PFSK-1 (cell line): Measurements from ENCODE around the gene GLIPR1.

Source experiments
- FOXP2 ChIP-seq: optimal IDR thresholded peaks from 2 replicates; pipeline ENCODE3; 2011; ENCODE audit warnings: borderline replicate concordance, control low read depth, inconsistent platforms; ENCODE audit not compliant: insufficient read depth; ENCODE audit errors: extremely low read length, extremely low read depth
- POLR2AphosphoS5 ChIP-seq: IDR thresholded peaks from 2 replicates; pipeline ENCODE4 v1.6.1; 2012; ENCODE audit warnings: low read depth, mild to moderate bottlenecking, control low read depth, low read length, moderate library complexity
- REST ChIP-seq, 2 experiments: IDR thresholded peaks; 2 replicates each; pipeline versions ENCODE4 v1.6.1 to v1.8.0; 2011 to 2012; ENCODE audit warnings: low read depth in 2 of 2, low read length in 2 of 2, control low read depth in 1 of 2, inconsistent platforms in 1 of 2, mild to moderate bottlenecking in 1 of 2, moderate library complexity in 1 of 2; ENCODE audit not compliant: insufficient read depth in 1 of 2
- SIN3A ChIP-seq: IDR thresholded peaks from 2 replicates; pipeline ENCODE4 v1.6.1; 2012; ENCODE audit warnings: mild to moderate bottlenecking, low read length, moderate library complexity, borderline replicate concordance; ENCODE audit not compliant: insufficient read depth
- TAF1 ChIP-seq: IDR thresholded peaks from 2 replicates; pipeline ENCODE4 v1.6.1; 2012; ENCODE audit warnings: low read length, control low read depth, borderline replicate concordance; ENCODE audit not compliant: insufficient read depth

The GLIPR1 gene

GRCh38 chr12:75542942-75543341, 62.4 kb downstream of the GLIPR1 start:
- TF ChIP-seq REST (IDR thresholded peaks at IDR 0.05; ENCODE audit: insufficient read depth in 1 of 2, low read depth in 2 of 2, low read length in 2 of 2) (no peak), POLR2AphosphoS5 (no peak), FOXP2 (no peak), SIN3A (no peak), TAF1 (no peak)

- TF ChIP-seq TAF1: no peak
- TF ChIP-seq POLR2AphosphoS5: no peak
- no peak for TF ChIP-seq SIN3A
- no peak for TF ChIP-seq FOXP2
- no peak for TF ChIP-seq REST (IDR thresholded peaks at IDR 0.05; ENCODE audit: insufficient read depth in 1 of 2, low read depth in 2 of 2, low read length in 2 of 2)
Measured at GRCh38 chr12:75543529-75543928, 63.0 kb downstream of the GLIPR1 start.

GRCh38 chr12:75545636-75546035, 65.1 kb downstream of the GLIPR1 start:
- TF ChIP-seq REST (IDR thresholded peaks at IDR 0.05; ENCODE audit: insufficient read depth in 1 of 2, low read depth in 2 of 2, low read length in 2 of 2) (no peak), SIN3A (no peak), FOXP2 (no peak), POLR2AphosphoS5 (no peak), TAF1 (no peak)

- TF ChIP-seq FOXP2 (no peak), REST (IDR thresholded peaks at IDR 0.05; ENCODE audit: insufficient read depth in 1 of 2, low read depth in 2 of 2, low read length in 2 of 2) (no peak), POLR2AphosphoS5 (no peak), TAF1 (no peak), SIN3A (no peak)
Measured at GRCh38 chr12:75548879-75549278, 68.3 kb downstream of the GLIPR1 start.

GRCh38 chr12:75549989-75550388, 69.4 kb downstream of the GLIPR1 start:
- TF ChIP-seq TAF1 (no peak), SIN3A (no peak), FOXP2 (no peak)
